IMR-90 (cell line): Measurements from ENCODE around the gene VWA8. TPM values are rescaled to one million over a fixed set of nuclear protein-coding genes. Genes with fewer than 3 reads are reported as not detected.

Source experiments
- ATAC-seq: fragments of 200-7000 bp; cut with Tn5 transposase; 2 replicates; pipeline ENCODE4 v1.9.1; 2020; ENCODE audit warnings: low read depth, mild to moderate bottlenecking, moderate library complexity
- BruUV-seq: library from RNA; stranded (reverse); fragments of 400-500 nt; replicated peaks from 2 replicates; lab custom pipeline; 2021; lab: Mats Ljungman, UMichigan
- CTCF ChIA-PET: fragments of 300-600 bp; formaldehyde crosslinking; extraction: SDS; loops from one replicate; lab custom pipeline; 2021; ENCODE audit warnings: antibody characterized with exemption; lab: Yijun Ruan, JAX
- POLR2A ChIA-PET: fragments of 300-600 bp; sonication (Branson Sonifier 250); formaldehyde crosslinking; loops from one replicate; lab custom pipeline; 2022; ENCODE audit warnings: antibody characterized with exemption; ENCODE audit not compliant: unreplicated experiment; lab: Charles Lee
- DNase-seq: peaks from one replicate; pipeline ENCODE4 v3.0.0; 2013
- H2AFZ ChIP-seq: replicated peaks from 2 replicates; pipeline ENCODE3; 2013; ENCODE audit warnings: low read length, mild to moderate bottlenecking; ENCODE audit not compliant: poor library complexity
- H2AK5ac ChIP-seq: 2 replicates; pipeline ENCODE4 v1.6.1; 2013; ENCODE audit warnings: low read depth, low read length, inconsistent platforms
- H2AK9ac ChIP-seq: replicated peaks from 2 replicates; pipeline ENCODE3; 2013; ENCODE audit warnings: mild to moderate bottlenecking, low read depth, low read length, moderate library complexity; ENCODE audit not compliant: poor library complexity
- H2BK120ac ChIP-seq: 2 replicates; pipeline ENCODE4 v1.6.1; 2013; ENCODE audit warnings: low read depth, low read length, inconsistent platforms
- H2BK15ac ChIP-seq: 3 replicates; pipeline ENCODE4 v1.6.1; 2013; ENCODE audit warnings: low read depth, low read length, inconsistent platforms
- H2BK20ac ChIP-seq: 2 replicates; pipeline ENCODE4 v1.6.1; 2013; ENCODE audit warnings: low read depth, mild to moderate bottlenecking, inconsistent platforms, low read length, moderate library complexity
- H2BK5ac ChIP-seq: 2 replicates; pipeline ENCODE4 v1.6.1; 2013; ENCODE audit warnings: mild to moderate bottlenecking, low read depth, low read length, inconsistent platforms; ENCODE audit not compliant: poor library complexity, severe bottlenecking
- H3K14ac ChIP-seq: replicated peaks from 2 replicates; pipeline ENCODE4 v1.6.1; 2013; ENCODE audit warnings: low read depth, low read length, inconsistent platforms
- H3K18ac ChIP-seq: 2 replicates; pipeline ENCODE4 v1.6.1; 2013; ENCODE audit warnings: low read depth, low read length, control low read depth
- H3K23ac ChIP-seq: 2 replicates; pipeline ENCODE4 v1.6.1; 2013; ENCODE audit warnings: low read depth, low read length, inconsistent platforms
- H3K27ac ChIP-seq: 2 replicates; pipeline ENCODE4 v1.5.1; 2013; ENCODE audit warnings: mild to moderate bottlenecking, control low read depth, low read length; ENCODE audit not compliant: insufficient read depth
- H3K27me3 ChIP-seq: 2 replicates; pipeline ENCODE4 v1.6.1; 2013; ENCODE audit warnings: low read length; ENCODE audit not compliant: control insufficient read depth, insufficient read depth
- H3K36me3 ChIP-seq: 2 replicates; pipeline ENCODE4 v1.6.1; 2013; ENCODE audit warnings: low read length, mixed read lengths; ENCODE audit not compliant: control insufficient read depth, insufficient read depth
- H3K4ac ChIP-seq: 2 replicates; pipeline ENCODE4 v1.6.1; 2013; ENCODE audit warnings: low read depth, low read length, inconsistent platforms
- H3K4me1 ChIP-seq: 2 replicates; pipeline ENCODE4 v1.6.1; 2013; ENCODE audit warnings: low read length, mixed read lengths; ENCODE audit not compliant: control insufficient read depth, insufficient read depth
- H3K4me2 ChIP-seq: 2 replicates; pipeline ENCODE4 v1.6.1; 2013; ENCODE audit warnings: low read depth, mild to moderate bottlenecking, control low read depth, low read length, moderate library complexity
- H3K4me3 ChIP-seq: 2 replicates; pipeline ENCODE4 v1.5.1; 2013; ENCODE audit warnings: low read depth, mild to moderate bottlenecking, control low read depth, low read length, moderate library complexity; ENCODE audit not compliant: insufficient read depth
- H3K56ac ChIP-seq: 2 replicates; pipeline ENCODE4 v1.6.1; 2013; ENCODE audit warnings: low read length, inconsistent platforms; ENCODE audit not compliant: insufficient read depth; ENCODE audit errors: extremely low read depth
- H3K79me1 ChIP-seq, 2 experiments: 2 replicates each; pipeline ENCODE4 v1.6.1; 2013; ENCODE audit warnings: low read length in 2 of 2, inconsistent platforms in 1 of 2, low read depth in 1 of 2
- H3K9ac ChIP-seq: 2 replicates; pipeline ENCODE4 v1.6.1; 2013; ENCODE audit warnings: low read depth, low read length, control low read depth
- H3K9me1 ChIP-seq: 2 replicates; pipeline ENCODE4 v1.6.1; 2013; ENCODE audit warnings: low read length, inconsistent platforms; ENCODE audit not compliant: insufficient read depth
- H3K9me3 ChIP-seq: 2 replicates; pipeline ENCODE4 v1.6.1; 2013; ENCODE audit warnings: low read length; ENCODE audit not compliant: control insufficient read depth, insufficient read depth
- H4K20me1 ChIP-seq: 2 replicates; pipeline ENCODE4 v1.6.1; 2013; ENCODE audit warnings: low read length, inconsistent platforms; ENCODE audit not compliant: insufficient read depth
- H4K5ac ChIP-seq: 2 replicates; pipeline ENCODE4 v1.6.1; 2013; ENCODE audit warnings: mild to moderate bottlenecking, low read depth, low read length, control low read depth
- H4K8ac ChIP-seq, 2 experiments: 2 replicates each; pipeline ENCODE4 v1.6.1; 2013; ENCODE audit warnings: low read depth in 2 of 2, low read length in 2 of 2, control low read depth in 1 of 2, inconsistent platforms in 1 of 2
- H4K91ac ChIP-seq: 2 replicates; pipeline ENCODE4 v1.6.1; 2013; ENCODE audit warnings: low read depth, low read length, inconsistent platforms; ENCODE audit not compliant: insufficient read depth
- BHLHE40 ChIP-seq: fragments of 150-350 bp; IDR thresholded peaks from 2 replicates; pipeline ENCODE4 v1.6.1; 2016; ENCODE audit warnings: mild to moderate bottlenecking, low read depth, low read length
- CTCF ChIP-seq: conservative IDR thresholded peaks from 2 replicates; pipeline ENCODE4 v1.5.1; 2012; ENCODE audit warnings: mild to moderate bottlenecking, low read depth, low read length, improper control_type of control experiment
- ELK1 ChIP-seq: fragments of 150-350 bp; IDR thresholded peaks from 2 replicates; pipeline ENCODE4 v1.6.1; 2016; ENCODE audit warnings: low read depth, mild to moderate bottlenecking, low read length, moderate library complexity, borderline replicate concordance
- FOS ChIP-seq: fragments of 150-350 bp; IDR thresholded peaks from 2 replicates; pipeline ENCODE4 v1.6.1; 2016; ENCODE audit warnings: low read depth, low read length
- MAFK ChIP-seq: IDR thresholded peaks from 2 replicates; pipeline ENCODE4 v1.6.1; 2012; ENCODE audit warnings: low read depth, low read length, improper control_type of control experiment
- NFE2L2 ChIP-seq: fragments of 150-350 bp; IDR thresholded peaks from 2 replicates; pipeline ENCODE4 v1.6.1; 2016; ENCODE audit warnings: low read depth, mild to moderate bottlenecking, low read length
- RAD21 ChIP-seq: IDR thresholded peaks from 2 replicates; pipeline ENCODE4 v1.6.1; 2012; ENCODE audit warnings: low read length, improper control_type of control experiment
- RCOR1 ChIP-seq: IDR thresholded peaks from 2 replicates; pipeline ENCODE4 v1.6.1; 2012; ENCODE audit warnings: mild to moderate bottlenecking, low read length, improper control_type of control experiment; ENCODE audit not compliant: insufficient replicate concordance
- SMC3 ChIP-seq: fragments of 150-350 bp; IDR thresholded peaks from 2 replicates; pipeline ENCODE4 v1.6.1; 2016; ENCODE audit warnings: low read depth, mild to moderate bottlenecking, antibody characterized with exemption, low read length, moderate library complexity
- USF2 ChIP-seq: fragments of 150-350 bp; IDR thresholded peaks from 2 replicates; pipeline ENCODE4 v1.6.1; 2017; ENCODE audit warnings: mild to moderate bottlenecking, antibody characterized with exemption, low read length, low read depth
- WGBS, 2 experiments: methylation state at CpG; one replicate each; pipeline versions ENCODE4 v1.1.5 to v1.1.7; 2013; ENCODE audit warnings: missing lambda C conversion rate in 2 of 2; ENCODE audit not compliant: insufficient read length in 1 of 2; ENCODE audit errors: extremely low coverage in 2 of 2; 5-methylcytosine and 5-hydroxymethylcytosine counted together
- dilution Hi-C: fragments of 300-500 bp; cut with HindIII; formaldehyde crosslinking; loops from one replicate; pipeline ENCODE4 v1.14.3; 2018; ENCODE audit warnings: low sequenced_read_pairs; ENCODE audit not compliant: unreplicated experiment
- in situ Hi-C: fragments of 300-500 bp; cut with MboI; formaldehyde crosslinking; loops from 3 replicates; pipeline ENCODE4 v1.14.3; 2019; ENCODE audit warnings: low sequenced_read_pairs, inconsistent platforms, mixed read lengths
- intact Hi-C: fragments of 100-400 bp; cut with micrococcal nuclease; formaldehyde crosslinking; loops from 2 replicates; pipeline ENCODE4 v1.10.0; 2022
- polyA plus RNA-seq, 3 experiments: library from polyadenylated mRNA; depleted of rRNA; stranded (reverse); fragments of >200 nt; gene quantifications; 2 replicates each; pipeline ENCODE4 v1.2.3, GENCODE V29; 2012; ENCODE audit warnings: low replicate concordance in 1 of 3
- total RNA-seq: library from RNA; depleted of rRNA; stranded (reverse); fragments of >200 nt; gene quantifications from 2 replicates; pipeline ENCODE4 v1.2.3, GENCODE V29; 2012

The VWA8 gene
- total and polyA plus RNA-seq, 2 of the 4 experiments (the other 2 are of a cell fraction) = 5.9 to 18.3 TPM

GRCh38 chr13:41942462-41943094, 18.3 kb downstream of the VWA8 start:
- H4K91ac ChIP-seq = no peak overlapping the region
- dilution Hi-C loops = no loop called here

More at GRCh38 chr13:41942462-41943094, 18.3 kb downstream of the VWA8 start:
- Histone ChIP-seq H3K18ac (no peak overlapping the region), H3K79me1 (peaks cover 11 to 32% of the 10 kb centered on the region in 2 experiments; a peak in 3 of 4 replicates), H3K9me1 (0 out of 2 replicates have a peak, but pooled peaks cover 4% of the 10 kb centered on the region), H3K23ac (no peak overlapping the region; the same call in 1 of the 2 replicates), H3K4ac (no peak overlapping the region), H3K27me3 (no peaks in the 10 kb centered on the region), H3K4me3 (no peak overlapping the region), H4K5ac (no peak overlapping the region), H4K20me1 (peaks cover 6% of the 10 kb centered on the region; the same call in 1 of the 2 replicates), H3K9me3 (no peaks in the 10 kb centered on the region), H2AK5ac (no peak overlapping the region; the same call in 1 of the 2 replicates), H3K14ac (no peak overlapping the region), H2BK15ac (no peak overlapping the region), H2BK20ac (no peak overlapping the region), H2BK120ac (no peak overlapping the region), H4K8ac (no peak overlapping the region), H2AK9ac (peak overlapping the region; percentile 11), H3K4me1 (peaks cover 5% of the 10 kb centered on the region; the same call in 1 of the 2 replicates), H3K9ac (no peak overlapping the region), H2BK5ac (no peak overlapping the region), H2AFZ (no peak overlapping the region), H3K27ac (no peak overlapping the region), H3K4me2 (no peak overlapping the region), H3K56ac (no peak overlapping the region), H3K36me3 (peaks cover 2% of the 10 kb centered on the region; the same call in 1 of the 2 replicates)
- intact Hi-C loops (loop anchor here (10.0 kb wide), 1 partner anchor 278 kb away; no protein-coding TSS in a partner anchor), in situ Hi-C loops (no loop called here)
- 100% methylated on average over 2 of the region's 2 CpGs; no CpG with 5 or more reads in 1 of the 2 experiments for whole genome bisulfite sequencing, 2 experiments
- ChIA-PET CTCF (interaction anchor here (0.8 to 1.8 kb wide), 5 partner anchors 10 to 274 kb away, joined by 3 to 10 read pairs (median 3); no protein-coding TSS in a partner anchor), POLR2A (no interaction called here)
- peak; percentile 97 for ATAC-seq
- TF ChIP-seq CTCF (peak; percentile 54), MAFK (no peak), SMC3 (peak; percentile 48), ELK1 (no peak), FOS (no peak), NFE2L2 (no peak), BHLHE40 (no peak), RAD21 (peak; percentile 51), RCOR1 (no peak), USF2 (no peak)
- no TSS peak for BruUV-seq
- DNase-seq = peak; percentile 74
